GM19099 (cell line): ENCODE data around the gene SUGP1.
A peak's percentile ranks its signal among the peaks of the same experiment; 100 is the strongest.

Source experiments
- POLR2A ChIP-seq: IDR thresholded peaks from 3 replicates; pipeline ENCODE4 v1.6.1; 2011; ENCODE audit warnings: low read depth; ENCODE audit not compliant: insufficient read length; ENCODE audit errors: extremely low read depth

SUGP1 gene

GRCh38 chr19:19320361-19321140 is at the start of gene SUGP1, which contains the start of gene MAU2:
Gene SUGP1 (minus strand): TSS chr19:19320509. CDS start chr19:19320496, 13 bp downstream.
Gene MAU2 (plus strand): TSS chr19:19320829. CDS start chr19:19320860, 31 bp downstream.
- TF ChIP-seq POLR2A: peak; percentile 86

- TF ChIP-seq POLR2A: no peak
Observed at GRCh38 chr19:19368087-19368486, 47.8 kb upstream of the SUGP1 start.

- no peak for TF ChIP-seq POLR2A
Observed at GRCh38 chr19:19366434-19367396, 46.4 kb upstream of the SUGP1 start.

- TF ChIP-seq POLR2A: no peak
Observed at GRCh38 chr19:19362075-19362474, 41.8 kb upstream of the SUGP1 start.

- TF ChIP-seq POLR2A: no peak
Observed at GRCh38 chr19:19361075-19361594, 40.8 kb upstream of the SUGP1 start.

- TF ChIP-seq POLR2A: no peak
Observed at GRCh38 chr19:19356901-19357566, 36.7 kb upstream of the SUGP1 start.

- no peak for TF ChIP-seq POLR2A
Observed at GRCh38 chr19:19356500-19356899, 36.2 kb upstream of the SUGP1 start.

- TF ChIP-seq POLR2A: no peak
Observed at GRCh38 chr19:19355606-19356139, 35.4 kb upstream of the SUGP1 start.

GRCh38 chr19:19354932-19355331 is 34.6 kb upstream of the SUGP1 start:
- TF ChIP-seq POLR2A: no peak

- TF ChIP-seq POLR2A: no peak
Observed at GRCh38 chr19:19354007-19354406, 33.7 kb upstream of the SUGP1 start.

- TF ChIP-seq POLR2A: no peak
Observed at GRCh38 chr19:19352823-19353222, 32.5 kb upstream of the SUGP1 start.

- TF ChIP-seq POLR2A: no peak
Observed at GRCh38 chr19:19349365-19349764, 29.1 kb upstream of the SUGP1 start.

- TF ChIP-seq POLR2A: no peak
Observed at GRCh38 chr19:19348266-19348665, 28.0 kb upstream of the SUGP1 start.

GRCh38 chr19:19347401-19348110 is 27.2 kb upstream of the SUGP1 start:
- no peak for TF ChIP-seq POLR2A

GRCh38 chr19:19345970-19346369 is 25.7 kb upstream of the SUGP1 start:
- no peak for TF ChIP-seq POLR2A

GRCh38 chr19:19345232-19345631 is 24.9 kb upstream of the SUGP1 start:
- no peak for TF ChIP-seq POLR2A
